ENCODE results near the gene AFAP1. TPM values are rescaled to one million over a fixed set of nuclear protein-coding genes. Genes with fewer than 3 reads are reported as not detected.
A peak's percentile ranks its signal among the peaks of the same experiment; 100 is the strongest.

The AFAP1 gene
- total and polyA plus RNA-seq, 2 of the 8 experiments (the other 6 are each of a cell fraction or from before 2014, with no cell fraction given): 3.6 to 18.2 TPM

- Histone ChIP-seq H3K9me3 (ENCODE audit: insufficient read depth in 2 of 2, low read depth in 1 of 2, low read length in 1 of 2) (no peaks in the 10 kb centered on the region), H3K23me2 (ENCODE audit: low read depth, low read length) (no peaks in the 10 kb centered on the region), H3K27me3 (replicated peaks in 1 of 4; ENCODE audit: control insufficient read depth in 3 of 4, extremely low read depth in 1 of 4, insufficient read depth in 3 of 4, low read length in 3 of 4) (no peaks in the 10 kb centered on the region), H2BK5ac (ENCODE audit: low read depth, low read length) (peak overlapping the region; percentile 44; the same call in 1 of the 2 replicates), H3K79me2 (ENCODE audit: control insufficient read depth in 1 of 2, insufficient read depth in 2 of 2, low read length in 2 of 2) (no peaks in the 10 kb centered on the region), H3K23ac (ENCODE audit: insufficient read length) (no peak overlapping the region), H3K79me1 (ENCODE audit: low read depth, low read length) (no peaks in the 10 kb centered on the region), H2BK120ac (replicated peaks; ENCODE audit: low read depth, low read length) (no peak overlapping the region), H3K4me1 (replicated peaks in 1 of 4; ENCODE audit: control insufficient read depth in 3 of 4, insufficient read depth in 4 of 4, low read length in 3 of 4) (peaks cover 0 to 4% (median 0%) of the 10 kb centered on the region in 4 experiments; a peak in 1 of 7 replicates), H4K20me1 (replicated peaks in 1 of 2; ENCODE audit: control insufficient read depth in 1 of 2, insufficient read depth in 2 of 2, low read length in 2 of 2) (no peaks in the 10 kb centered on the region), H2BK12ac (ENCODE audit: low read depth, low read length) (no peak overlapping the region), H3K4me3 (ENCODE audit: extremely low read depth in 1 of 4, insufficient read depth in 2 of 4, low read depth in 3 of 4, low read length in 4 of 4) (no peak overlapping the region), H3K56ac (replicated peaks; ENCODE audit: insufficient read length, low read depth, low read length) (no peak overlapping the region), H3K4me2 (ENCODE audit: insufficient read depth in 1 of 2, low read depth in 2 of 2, low read length in 2 of 2) (no peak overlapping the region), H3K27ac (ENCODE audit: low read depth, low read length) (no peak overlapping the region), H2BK15ac (ENCODE audit: low read length) (no peak overlapping the region), H3K9ac (replicated peaks in 1 of 4; ENCODE audit: extremely low read depth in 1 of 4, low read depth in 3 of 4, low read length in 3 of 4) (no peak overlapping the region), H2AK5ac (ENCODE audit: low read depth, low read length) (no peak overlapping the region), H3K4ac (replicated peaks; ENCODE audit: insufficient read length, low read depth, low read length) (no peak overlapping the region), H4K5ac (ENCODE audit: insufficient read length, low read depth, low read length) (no peak overlapping the region), H4K8ac (ENCODE audit: extremely low read depth, insufficient read depth, low read length) (no peak overlapping the region), H2BK20ac (ENCODE audit: low read length) (no peak overlapping the region), H4K91ac (replicated peaks; ENCODE audit: insufficient read length, low read length) (no peak overlapping the region), H3K18ac (ENCODE audit: extremely low read depth, low read length) (no peak overlapping the region), H3K14ac (ENCODE audit: insufficient read length) (no peak overlapping the region), H2AFZ (ENCODE audit: low read length) (no peak overlapping the region), H3K36me3 (ENCODE audit: control insufficient read depth in 2 of 4, insufficient read depth in 4 of 4, low read length in 3 of 4) (peaks cover 0 to 12% (median 2%) of the 10 kb centered on the region in 4 experiments; a peak in 2 of 8 replicates)
- ChIA-PET POLR2A (ENCODE audit: partially characterized antibody) (no interaction called here), CTCF (ENCODE audit: partially characterized antibody) (interaction anchor here (0.6 to 4.8 kb wide), 9 partner anchors 8 to 276 kb away, joined by 3 to 30 read pairs (median 6); no protein-coding TSS in a partner anchor)
- FAIRE-seq: no peak
- DNase-seq (ENCODE audit: low read depth in 1 of 2, low spot score in 2 of 2): no peak
- 97% methylated on average over 10 of the region's 10 CpGs; no CpG with 5 or more reads in 1 of the 2 experiments for WGBS, 2 experiments (ENCODE audit: extremely low coverage in 1 of 2, insufficient coverage in 1 of 2, insufficient read length in 1 of 2, insufficient replicate concordance in 2 of 2, low coverage in 1 of 2, low lambda C conversion rate in 2 of 2, missing lambda C conversion rate in 1 of 2)
- TF ChIP-seq CTCF (IDR thresholded peaks at IDR 0.05; ENCODE audit: control extremely low read depth in 1 of 3, insufficient read depth in 1 of 3, low read depth in 1 of 3, low read length in 3 of 3): no peak
- TF ChIP-seq RAD21 (IDR thresholded peaks at IDR 0.05 in 1 of 2, conservative IDR thresholded peaks at IDR 0.05 in 1 of 2; ENCODE audit: low read depth in 2 of 2, low read length in 2 of 2): no peak
- TF ChIP-seq SP2 (IDR thresholded peaks at IDR 0.05; ENCODE audit: low read length): no peak
- TF ChIP-seq EGR1 (IDR thresholded peaks at IDR 0.05; ENCODE audit: borderline replicate concordance, low read depth, low read length): no peak
Measured at GRCh38 chr4:7777871-7778509, 161.7 kb downstream of the AFAP1 start.

Measured in H1 (cell line).